Stimulated activated CD4-positive, alpha-beta T cell treated with anti-CD3 and anti-CD28 coated beads, Interleukin-15, amount 100 ng/mL, for 1 hour (primary cell): ENCODE results near the gene NXN.
"Not testable (repeated sequence)": the region's sequence is repeated elsewhere in the genome, so short reads cannot be mapped to it uniquely, and the experiment has no call there.

Experiments
- DNase-seq, 2 donors: peaks; one replicate each; pipeline ENCODE4 v3.0.0-alpha.2; 2020; ENCODE audit warnings: low read depth in 1 of 2, low spot score in 1 of 2

The NXN gene

GRCh38 chr17:836151-836550 is 143.4 kb downstream of the NXN start:
- DNase-seq: no peak

DNA sequence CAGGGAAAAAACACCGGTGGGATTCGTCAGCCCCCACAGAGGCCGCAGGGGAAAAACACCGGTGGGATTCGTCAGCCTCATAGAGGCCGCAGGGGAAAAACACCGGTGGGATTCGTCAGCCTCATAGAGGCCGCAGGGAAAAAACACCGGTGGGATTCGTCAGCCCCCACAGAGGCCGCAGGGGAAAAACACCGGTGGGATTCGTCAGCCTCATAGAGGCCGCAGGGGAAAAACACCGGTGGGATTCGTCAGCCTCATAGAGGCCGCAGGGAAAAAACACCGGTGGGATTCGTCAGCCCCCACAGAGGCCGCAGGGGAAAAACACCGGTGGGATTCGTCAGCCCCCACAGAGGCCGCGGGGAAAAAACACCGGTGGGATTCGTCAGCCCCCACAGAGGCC is 143.9 kb downstream of the NXN start:
- not testable (repeated sequence) for DNase-seq

DNA sequence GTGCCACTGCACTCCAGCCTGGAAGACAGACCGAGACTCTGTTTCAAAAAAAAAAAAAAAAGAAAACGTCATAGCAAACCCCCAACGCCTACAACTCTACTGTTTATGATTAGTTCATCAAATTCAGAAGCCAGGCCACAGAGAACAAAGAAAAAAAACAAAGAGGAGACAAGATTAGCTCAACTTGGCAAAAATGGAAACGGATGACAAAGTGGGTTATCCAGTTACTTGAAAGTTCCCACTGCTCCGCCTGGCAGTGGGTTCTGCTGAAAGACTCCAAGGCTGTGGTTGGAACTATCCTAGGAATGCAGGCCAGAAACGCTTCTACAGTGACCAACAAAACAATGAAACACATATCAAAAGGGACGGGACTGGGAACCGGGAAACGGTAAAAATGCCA is 144.3 kb downstream of the NXN start:
- no peak for DNase-seq

DNA sequence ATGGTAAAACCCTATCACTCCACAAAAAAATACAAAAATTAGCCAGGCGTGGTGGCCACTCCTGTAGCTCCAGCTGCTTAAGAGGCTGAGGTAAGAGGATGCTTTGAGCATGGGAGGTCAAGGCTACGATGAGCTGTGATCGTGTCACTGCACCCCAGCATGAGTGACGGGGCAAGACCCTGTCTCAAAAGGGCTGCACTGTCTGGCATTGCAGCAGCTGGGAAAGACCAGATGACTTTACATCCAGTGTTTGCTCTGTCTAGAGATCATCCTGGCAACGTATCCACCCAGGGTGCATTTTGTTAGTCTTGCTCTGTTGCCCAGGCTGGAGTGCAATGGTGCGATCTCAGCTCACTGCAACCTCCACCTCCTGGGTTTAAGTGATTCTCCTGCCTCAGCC is 145.4 kb downstream of the NXN start:
- DNase-seq: no peak

DNA sequence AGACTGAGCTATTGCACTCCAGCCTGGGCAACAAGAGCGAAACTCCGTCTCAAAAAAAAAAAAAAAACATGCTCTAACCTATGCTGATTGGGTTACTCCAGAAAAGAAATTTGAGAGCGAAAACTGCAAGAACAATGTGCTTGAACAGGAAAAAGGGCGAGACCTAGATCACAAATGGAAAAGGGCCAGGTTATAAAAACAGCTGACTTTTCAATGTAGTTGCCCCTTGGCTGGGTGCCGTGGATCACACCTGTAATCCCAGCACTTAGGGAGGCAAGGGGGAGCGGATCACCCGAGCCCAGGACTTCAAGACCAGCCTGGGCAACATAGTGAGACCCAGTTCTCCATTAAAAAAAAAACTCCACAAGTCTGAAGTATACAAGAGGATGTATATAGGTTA is 148.6 kb downstream of the NXN start:
- DNase-seq: no peak

GRCh38 chr17:830381-830780 is 149.2 kb downstream of the NXN start:
- DNase-seq: no peak

DNA sequence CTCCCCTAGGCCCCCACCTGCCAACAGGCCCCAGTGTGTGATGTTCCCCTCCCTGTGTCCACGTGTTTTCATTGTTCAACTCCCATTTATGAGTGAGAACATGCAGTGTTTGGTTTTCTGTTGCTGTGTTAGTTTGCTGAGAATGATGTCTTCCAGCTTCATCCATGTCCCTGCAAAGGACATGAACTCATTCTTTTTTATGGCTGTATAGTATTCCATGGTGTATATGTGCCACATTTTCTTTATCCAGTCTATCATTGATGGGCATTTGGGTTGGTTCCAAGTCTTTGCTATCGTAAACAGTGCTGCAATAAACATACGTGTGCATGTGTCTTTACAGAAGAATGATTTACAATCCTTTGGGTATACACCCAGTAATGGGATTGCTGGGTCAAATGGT is 150.0 kb downstream of the NXN start:
- not testable (repeated sequence) for DNase-seq

DNA sequence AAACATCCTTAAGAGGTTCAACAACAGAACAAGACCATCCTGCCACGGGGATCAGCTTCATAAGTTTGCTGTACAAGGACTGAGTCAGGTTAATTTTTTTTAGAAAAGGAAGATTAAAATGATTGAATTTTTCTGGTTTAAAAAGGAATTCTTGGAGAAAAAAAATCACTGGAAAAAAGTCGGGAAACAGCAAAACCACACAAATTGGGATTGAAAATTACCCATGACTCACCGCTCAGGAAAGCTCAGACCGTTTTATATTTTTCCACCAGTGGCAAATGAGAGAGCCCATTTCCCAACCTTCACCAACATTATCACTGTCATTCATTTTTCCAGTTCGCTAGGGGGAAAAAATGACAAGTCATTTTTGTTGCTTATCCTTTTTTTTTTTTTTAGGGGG is 150.8 kb downstream of the NXN start:
- no peak for DNase-seq

DNA sequence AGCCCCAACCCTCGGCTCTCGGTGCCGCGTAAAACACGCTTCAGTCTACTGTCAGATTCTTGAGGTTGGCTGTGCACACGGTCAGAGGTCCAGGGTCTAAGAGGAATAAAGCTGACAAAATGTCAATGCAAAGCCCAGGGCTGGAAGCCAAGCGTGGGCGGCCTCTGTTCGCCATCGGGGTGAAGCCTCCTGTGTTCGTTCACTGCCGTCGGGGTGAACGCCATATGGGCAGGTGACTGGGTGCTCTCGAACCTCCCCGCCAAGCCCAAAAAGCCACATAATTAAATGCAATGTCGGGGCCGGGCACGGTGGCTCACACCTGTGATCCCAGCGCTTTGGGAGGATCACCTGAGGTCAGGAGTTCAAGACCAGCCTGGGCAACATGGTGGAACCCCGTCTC is 152.8 kb downstream of the NXN start:
- DNase-seq: no peak

- no peak for DNase-seq
These were observed 154.4 kb downstream of the NXN start for GRCh38 chr17:825216-825615.

DNA sequence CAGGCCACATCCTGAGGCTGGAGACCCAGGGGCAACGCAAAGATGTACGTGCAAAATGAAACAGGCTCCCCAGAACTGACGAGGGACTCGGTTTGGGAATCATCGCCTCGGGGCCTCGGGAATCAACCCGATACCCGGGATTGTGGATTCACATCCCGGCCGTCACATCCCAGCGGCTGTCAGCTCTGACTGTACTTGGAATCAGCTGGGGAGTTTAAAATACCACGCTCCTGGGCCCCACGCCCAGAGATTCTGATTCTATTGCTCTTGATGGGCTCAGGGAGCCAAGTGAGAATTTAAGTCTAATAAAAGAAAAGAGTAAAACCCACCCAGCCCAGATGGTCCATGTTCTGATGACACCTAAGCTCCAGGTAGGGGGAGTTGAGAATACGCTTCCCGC is 155.2 kb downstream of the NXN start:
- DNase-seq: no peak

DNA sequence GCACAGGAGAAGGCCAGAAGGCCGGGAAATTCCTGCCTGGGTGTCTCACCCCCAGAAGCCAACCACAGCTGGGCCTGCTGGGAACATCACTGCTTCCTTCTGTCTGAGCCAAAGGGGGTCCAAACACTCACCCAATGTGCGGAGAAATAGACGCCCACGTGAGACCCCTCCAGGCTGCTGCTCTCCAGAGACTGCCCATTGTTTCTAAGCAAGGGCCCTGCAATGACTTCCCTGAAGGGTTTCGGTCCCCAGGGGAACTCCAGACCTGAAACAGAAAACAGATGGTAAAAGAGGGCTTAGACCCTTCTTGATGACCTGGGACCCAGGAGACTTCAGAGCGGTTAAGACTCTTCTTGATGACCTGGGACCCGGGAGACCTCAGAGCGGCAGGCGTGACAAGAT is 156.1 kb downstream of the NXN start:
- no peak for DNase-seq

- DNase-seq: no peak
These were observed 160.3 kb downstream of the NXN start for GRCh38 chr17:819251-819650.

DNA sequence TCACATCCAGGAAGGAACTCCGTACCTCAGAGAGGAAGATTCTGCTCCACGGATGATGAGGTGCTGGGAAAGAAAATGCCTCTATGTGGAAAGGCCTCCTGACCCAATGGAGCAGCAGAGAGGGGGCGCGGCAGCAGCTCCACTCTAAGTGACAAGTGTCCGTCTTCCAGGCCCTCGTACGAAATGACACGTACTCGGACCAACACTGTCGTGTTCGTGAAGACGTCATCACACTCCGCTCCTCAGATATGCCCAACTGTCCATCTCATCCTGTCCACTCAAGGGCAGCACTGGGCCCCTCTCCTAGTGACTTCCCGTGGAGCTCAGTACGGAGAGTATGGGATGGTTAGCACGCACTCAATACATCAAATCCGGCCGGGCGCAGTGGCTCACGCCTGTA is 165.2 kb downstream of the NXN start:
- no peak for DNase-seq

GRCh38 chr17:812638-813204 is 166.9 kb downstream of the NXN start:
- no peak for DNase-seq

DNA sequence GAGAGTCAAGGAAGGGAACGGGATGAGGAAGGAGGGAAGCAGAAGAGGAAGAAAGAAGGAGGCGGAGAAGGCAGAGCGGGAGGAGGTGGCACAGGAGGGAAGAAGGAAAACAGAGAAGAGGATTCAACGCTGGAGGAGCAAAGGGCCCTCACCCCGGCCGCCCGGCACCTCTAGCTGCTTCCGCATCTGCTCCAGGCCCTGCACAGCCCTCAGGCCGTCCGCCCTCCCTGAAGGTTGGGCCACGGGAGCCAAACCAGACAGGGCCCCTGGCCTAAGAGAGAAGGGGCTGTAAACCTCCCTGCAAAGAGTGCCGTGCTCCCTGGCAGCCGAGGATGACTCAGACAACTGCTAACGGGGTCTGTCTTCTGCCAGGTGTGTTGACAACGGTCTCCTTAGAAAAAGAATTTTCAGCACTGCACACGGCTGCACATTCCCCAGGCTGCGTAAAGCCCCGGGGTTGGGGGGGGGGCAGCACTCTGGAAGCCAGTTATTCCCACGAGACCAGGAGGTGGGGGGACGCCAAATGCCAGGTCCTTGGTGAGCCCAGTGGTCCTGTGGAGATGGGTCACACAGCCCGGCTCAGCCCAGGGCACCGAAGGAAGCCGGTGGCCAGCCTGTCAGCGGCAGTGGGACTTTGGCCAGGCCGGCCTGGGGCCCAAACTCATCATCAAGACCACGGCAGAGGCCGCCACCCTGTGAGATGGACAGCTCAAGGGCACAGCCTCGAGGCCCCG is 168.4 kb downstream of the NXN start:
- no peak for DNase-seq

GRCh38 chr17:807523-808294 is 171.9 kb downstream of the NXN start:
- DNase-seq: no peak

DNA sequence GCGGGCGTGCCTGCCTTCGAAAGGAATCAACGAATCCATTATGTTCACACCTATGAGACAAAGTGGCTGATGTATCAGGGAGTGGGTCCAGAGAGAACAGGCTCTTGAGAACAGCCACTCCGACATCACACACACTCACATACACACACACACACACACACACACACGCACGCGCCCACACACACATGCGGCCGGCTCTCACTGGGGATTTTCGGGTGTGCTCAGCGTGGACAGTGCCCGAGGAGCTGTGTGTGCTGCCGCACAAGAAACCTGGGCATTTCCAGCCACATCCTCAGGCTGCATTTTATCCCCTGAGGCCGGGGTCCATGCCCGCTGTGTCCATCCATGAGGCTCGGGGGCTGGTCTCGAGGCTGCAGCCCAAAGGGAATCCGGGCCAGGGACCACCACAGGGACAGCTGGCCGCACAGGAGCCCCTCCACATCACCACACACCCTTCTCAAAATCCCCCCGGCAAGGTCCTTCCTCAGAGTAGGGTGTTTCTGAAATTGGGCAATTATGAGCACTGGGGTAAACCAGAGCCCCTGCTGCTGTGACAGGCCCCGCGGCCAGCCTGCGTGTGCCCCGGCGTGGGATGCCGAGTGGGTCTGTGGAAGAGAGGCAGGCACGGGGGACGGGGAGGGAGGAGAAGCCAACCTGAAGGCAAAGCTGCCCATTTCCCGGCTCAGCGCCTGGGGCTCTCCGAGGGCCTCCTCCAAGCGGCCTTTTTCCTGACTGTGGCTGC is 172.6 kb downstream of the NXN start:
- DNase-seq: no peak

DNA sequence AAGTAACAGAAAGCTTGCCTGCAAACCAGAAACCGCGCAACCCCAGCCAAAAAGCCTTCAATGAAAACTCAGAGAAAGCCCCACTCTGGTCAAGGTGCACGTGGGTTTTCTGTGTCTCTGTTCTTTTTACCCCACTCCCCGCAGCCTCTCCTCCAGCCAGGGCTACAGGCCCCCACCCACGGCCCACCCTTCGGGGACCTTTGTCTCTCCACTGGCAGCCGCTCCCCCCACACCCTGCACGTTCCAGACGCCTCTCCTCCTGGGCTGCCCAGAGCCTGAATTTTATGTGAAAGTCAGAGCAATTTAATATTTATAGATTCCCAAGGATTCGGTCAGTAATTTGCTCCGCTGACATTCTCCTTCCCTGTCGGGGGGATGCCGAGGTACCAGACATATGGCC is 173.2 kb downstream of the NXN start:
- DNase-seq: no peak

- DNase-seq: not testable (repeated sequence)
These were observed 173.7 kb downstream of the NXN start for GRCh38 chr17:805886-806285.

DNA sequence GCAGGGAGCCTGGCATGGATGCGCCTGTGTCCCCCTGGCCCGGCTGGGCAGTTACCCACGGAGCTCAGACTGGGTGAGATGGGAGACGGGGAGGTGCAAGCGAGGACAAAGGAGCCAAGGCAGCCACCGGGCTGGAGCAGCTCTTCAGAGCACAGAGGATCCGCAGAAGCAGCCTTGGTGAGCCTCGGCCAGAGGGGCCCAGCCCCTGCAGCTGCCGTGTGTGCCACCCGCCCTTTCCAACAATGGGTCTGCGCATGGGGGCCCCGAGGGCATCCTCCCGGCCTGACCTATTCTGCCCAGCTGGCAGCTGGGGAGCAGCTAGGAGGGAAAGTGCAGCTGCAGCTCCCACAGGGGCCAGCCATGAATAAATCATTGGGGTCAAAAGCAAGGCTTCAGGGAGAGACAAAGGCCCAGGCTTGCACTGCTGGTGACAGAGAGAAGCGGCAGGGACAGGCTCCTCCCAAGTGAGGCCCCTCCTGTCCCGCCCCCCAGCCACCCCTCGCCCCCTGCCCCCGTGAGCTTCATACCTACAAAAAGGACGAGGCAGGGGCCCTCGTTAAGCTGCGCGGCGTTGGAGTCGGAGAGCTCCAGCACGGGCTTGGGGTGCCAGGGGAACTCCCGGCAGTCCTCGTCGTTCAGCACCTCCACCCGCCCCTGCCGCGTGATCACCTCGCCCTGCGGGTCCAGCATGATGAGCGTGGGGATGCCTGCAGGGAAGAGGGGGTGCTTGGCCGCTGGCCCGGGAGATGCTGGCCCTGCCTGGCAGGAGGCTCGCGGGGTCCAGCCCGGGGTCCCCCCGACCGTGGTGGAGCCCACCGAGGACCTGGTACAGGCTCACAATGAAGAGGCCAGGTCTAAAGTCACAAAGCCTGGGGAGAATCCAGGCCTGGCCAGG is 174.8 kb downstream of the NXN start:
- no peak for DNase-seq
